ENCODE data around the gene CLASP1.
"Not testable (repeated sequence)": the region's sequence is repeated elsewhere in the genome, so short reads cannot be mapped to it uniquely, and the experiment has no call there.

Gene CLASP1

DNA sequence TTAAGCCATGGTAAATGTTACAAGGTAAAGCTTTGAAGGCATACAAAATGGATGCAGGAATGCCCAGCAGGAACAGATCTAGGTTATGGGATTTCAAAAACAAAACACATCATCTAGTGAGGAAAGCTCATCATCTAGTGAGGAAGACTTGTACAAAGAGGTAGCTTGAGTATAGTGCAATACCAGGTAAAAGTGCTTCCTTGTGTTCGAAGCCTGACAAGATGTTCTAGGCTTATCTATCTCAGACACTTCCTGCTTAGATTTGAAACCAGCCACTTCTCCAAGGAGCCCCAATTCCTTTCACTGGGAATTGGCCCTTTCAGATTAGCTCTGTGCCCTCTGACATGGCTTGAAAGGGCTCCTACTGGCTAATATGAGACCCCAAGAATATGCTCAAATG, 73.0 kb downstream of the CLASP1 start:
- no peak for DNase-seq

- DNase-seq: no peak
These were observed 73.5 kb downstream of the CLASP1 start for GRCh38 chr2:121575800-121576199.

- no peak for DNase-seq
These were observed 78.6 kb downstream of the CLASP1 start for GRCh38 chr2:121570667-121571055.

DNA sequence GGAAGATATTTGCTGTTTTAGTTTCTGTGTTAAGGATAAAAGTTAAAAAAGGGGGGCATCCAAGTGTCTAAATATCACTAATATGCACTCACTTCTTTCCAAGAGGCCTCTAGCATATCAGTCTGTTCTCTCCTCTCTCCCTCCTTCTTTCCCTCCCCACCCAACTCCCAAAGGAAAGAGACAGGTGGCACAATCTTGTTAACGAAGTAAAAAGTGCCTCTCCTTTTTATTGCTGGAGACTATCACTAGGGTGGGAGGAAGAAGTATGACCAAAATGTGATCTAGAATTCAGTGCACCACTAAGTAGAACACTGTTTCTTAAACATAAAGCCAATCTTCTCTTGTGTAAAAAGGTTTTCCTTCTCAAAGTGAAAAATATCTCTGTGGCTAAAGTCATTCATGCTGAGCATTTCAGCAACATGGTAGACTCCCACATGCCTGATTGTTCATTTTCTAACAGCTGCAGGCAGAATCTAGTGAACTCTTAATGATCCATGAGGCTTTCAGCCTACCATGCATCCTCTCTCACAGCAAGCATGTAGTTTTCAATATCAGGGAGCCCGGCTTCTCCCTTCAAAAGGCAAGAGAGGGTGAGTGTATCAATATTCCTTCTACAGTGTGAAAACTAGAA, 79.1 kb downstream of the CLASP1 start:
- no peak for DNase-seq

DNA sequence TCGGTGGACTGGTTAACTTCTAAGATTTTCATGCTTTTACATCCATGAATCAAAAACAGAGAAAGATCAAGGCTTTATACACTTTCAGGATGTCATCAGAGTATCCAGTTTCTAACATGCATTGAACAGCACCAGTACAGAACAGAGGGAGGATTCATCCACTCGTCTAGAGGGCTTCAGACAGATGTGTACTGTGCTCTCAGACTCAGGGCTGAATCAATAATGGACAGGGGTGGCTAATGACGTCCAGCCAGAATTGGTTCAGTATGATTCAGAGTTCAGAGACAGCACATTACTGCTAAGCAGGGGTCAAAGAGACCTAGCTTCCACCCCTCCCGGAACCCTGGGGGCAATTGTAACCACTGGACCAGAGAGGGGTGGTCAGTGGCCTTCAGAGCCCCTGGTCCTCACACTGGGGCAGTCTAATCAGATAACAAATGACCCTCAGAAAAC, 81.3 kb downstream of the CLASP1 start:
- DNase-seq: no peak

DNA sequence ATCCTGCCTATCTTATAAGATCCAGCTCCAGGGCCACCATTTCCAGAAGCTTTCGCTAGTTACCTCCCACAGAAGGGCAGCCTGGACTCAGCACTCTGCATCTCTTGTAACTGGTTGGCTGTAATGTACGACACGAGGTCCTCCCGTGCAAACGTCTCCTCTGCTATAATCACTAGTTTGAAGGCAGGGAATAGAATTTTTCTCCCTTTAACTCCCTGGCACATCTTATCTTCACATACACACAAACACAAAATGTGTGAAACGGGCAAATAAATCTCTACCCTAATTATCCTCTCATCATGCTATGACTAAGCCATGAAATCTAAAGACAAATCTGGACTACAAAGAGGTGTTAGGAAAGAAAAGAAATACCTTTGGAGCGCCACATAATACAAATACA, 81.8 kb downstream of the CLASP1 start:
- no peak for DNase-seq

DNA sequence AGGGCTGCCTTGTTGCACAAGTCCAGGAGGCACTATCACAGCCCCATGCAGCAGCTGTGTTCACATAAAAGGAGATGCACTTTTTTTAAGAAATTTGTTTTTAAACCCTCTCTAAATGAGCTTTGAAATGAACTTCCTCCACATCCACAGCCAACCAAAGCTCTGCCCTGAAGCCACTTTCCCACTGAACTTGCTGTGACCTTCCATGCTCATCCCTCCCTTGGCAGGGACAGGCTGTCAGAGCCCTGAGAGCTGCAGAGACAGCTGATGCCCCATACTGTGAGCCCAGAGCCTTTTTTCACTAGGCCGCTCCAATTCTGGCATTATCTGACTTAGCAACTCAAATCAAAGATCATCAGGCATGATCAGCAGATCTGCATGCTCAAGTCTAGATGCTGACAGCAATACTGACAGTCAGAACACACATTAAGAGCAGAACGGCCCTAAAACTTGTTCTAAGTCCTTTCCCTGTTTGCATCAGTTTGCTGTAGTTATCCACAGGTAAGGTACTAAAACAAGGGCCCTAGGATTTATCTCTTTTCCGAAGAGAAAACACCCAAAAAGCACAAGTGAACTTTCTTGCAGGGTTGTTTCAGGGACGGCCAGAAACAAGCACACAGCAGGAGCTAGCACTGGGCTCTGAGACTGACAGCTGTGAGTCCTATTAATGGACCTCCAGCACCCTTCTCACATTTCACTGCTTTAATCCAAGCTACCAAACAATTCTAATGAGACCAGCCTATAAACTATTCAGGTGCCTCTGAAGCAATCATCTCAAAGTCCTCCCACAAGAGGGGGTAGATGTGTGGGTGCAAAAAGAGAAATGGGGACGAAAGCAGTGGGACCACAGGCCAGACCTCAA, 83.6 kb downstream of the CLASP1 start:
- DNase-seq: no peak

- no peak for DNase-seq
These were observed 84.4 kb downstream of the CLASP1 start for GRCh38 chr2:121564905-121565304.

- DNase-seq: not testable (repeated sequence)
These were observed 85.5 kb downstream of the CLASP1 start for GRCh38 chr2:121563754-121564153.

DNA sequence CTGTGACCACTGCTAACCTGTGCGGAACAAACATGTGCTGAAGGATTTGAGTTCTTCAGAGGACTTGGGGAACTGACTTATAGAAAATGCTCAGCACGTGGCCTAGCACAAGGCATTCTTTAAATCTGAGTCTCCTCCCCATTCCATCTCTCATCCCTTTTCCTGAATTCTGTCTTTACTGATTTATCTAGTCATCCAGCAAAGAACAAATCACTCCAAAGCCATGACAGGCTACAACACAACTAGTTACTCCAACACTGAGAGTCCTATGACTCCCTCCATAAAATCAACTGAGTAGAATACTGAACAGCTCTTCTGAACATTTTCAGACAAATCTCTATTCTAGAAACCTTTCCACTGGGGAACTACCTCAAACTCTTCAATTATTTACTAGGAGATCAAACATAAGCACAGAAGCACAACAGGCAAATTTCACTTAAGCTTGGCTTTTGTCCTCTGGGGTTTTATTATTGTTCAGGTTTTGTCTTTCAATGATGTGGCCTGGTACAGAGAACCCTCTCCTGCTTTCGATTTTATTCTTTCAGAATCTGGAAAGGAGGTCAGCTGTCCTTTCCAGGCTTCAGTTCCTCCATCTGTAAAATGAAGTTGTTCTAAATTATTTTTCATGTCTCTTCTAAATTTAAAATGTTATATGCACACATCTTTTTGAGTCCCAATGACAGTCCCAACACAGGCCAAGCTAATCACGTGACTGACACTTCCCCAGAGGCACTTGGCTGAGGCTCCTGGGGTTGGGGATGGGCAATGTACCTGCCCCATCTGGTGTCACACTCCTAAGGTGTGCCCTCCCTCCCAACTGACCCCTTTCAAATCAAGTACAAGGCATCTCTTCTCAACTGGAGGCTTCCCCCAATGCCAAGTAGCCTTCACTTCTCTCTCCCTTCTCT, 86.7 kb downstream of the CLASP1 start:
- DNase-seq: peak; percentile 11

DNA sequence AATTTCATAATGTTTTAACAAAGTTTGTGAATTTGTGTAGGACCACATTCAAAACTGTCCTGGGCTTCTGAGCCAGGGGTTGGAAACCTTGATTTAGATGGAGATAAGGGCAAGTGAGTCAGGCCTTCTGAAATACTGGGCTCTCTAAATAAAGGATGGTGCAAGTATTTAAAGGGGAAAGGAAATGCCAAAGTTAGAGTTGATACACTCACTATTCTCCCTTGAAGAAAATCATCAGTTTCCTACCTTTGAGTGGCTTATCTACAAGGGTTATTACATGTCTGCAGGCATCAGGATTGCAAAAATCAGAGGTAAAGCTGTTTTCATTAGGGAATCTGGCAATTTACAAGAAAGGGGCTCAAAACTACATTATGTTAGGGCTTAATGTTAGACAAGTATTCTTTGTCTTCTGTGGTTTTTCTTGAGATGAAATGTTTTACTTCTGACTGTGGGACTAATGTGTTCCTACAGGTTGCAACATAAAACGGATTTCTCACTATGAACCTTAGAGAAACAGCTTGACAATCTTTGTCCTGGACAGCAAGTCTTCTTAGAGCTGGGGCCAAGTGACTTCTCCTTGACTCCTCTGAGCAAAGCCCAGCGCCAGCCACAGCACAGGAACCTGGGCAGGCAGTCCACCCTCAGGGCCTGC, 87.5 kb downstream of the CLASP1 start:
- peak; percentile 35 for DNase-seq

DNA sequence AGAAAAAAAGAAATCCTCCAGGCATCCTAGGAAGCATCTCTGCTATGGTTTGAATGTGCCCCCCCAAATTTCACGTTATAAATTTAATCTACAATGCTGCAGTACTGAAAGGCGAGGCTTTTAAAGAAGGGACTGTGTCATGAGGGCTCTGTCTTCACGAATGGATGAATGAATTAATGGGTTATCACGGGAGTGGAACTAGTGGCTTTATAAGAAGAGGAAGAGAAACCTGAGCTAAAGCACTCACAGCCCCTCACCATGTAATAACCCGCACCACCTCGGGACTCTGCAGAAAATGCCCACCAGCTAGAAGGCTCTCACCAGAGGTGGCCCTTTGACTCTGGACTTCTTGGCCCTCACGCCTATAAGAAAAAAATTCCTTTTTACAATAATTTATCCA, 90.9 kb downstream of the CLASP1 start:
- no peak for DNase-seq

DNA sequence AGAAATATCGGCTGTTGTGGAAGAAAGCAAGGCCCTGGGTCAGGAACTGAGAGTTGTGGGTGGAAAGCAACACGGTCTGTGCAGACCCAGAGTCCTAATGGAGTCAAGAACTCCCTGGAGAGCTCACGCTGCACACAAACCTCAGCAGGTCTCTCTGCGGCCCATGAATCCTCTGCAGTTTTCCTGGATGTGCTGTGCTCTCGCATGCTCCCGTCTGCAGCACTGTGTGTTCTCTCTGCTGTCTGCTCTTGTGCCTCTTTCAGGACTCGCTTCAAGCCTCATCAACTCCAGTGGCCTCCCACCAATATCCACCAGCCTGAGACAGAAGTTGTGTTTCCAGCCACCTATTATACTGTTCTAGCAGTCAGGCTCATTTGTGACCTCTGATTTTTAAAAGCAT, 94.3 kb downstream of the CLASP1 start:
- DNase-seq: no peak

DNA sequence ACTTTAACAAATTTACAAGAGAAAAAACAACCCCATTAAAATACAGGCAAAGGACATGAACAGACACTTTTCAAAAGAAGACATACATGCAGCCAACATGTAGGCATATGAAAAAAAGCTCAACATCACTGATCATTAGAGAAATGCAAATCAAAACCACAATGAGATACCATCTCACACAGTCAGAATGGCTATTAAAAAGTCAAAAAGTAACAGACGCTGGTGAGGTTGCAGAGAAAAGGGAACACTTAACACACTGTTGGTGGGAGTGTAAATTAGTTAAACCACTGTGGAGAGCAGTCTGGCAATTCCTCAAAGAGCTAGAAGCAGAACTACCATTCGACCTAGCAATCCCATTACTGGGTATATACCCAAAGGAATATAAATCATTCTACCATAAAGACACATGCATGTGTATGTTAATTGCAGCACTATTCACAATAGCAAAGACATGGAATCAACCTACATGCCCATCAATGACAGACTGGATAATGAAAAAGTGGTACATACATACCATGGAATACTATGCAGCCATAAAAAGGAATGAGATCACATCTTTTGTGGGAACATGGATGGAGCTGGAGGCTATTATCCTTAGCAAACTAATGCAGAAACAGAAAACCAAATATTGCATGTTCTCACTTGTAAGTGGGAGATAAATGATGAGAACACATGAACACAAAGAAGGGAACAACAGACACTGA, 96.6 kb downstream of the CLASP1 start:
- not testable (repeated sequence) for DNase-seq

- DNase-seq: no peak
These were observed 98.6 kb downstream of the CLASP1 start for GRCh38 chr2:121550669-121551068.

GRCh38 chr2:121547646-121548045, 101.6 kb downstream of the CLASP1 start:
- no peak for DNase-seq

DNA sequence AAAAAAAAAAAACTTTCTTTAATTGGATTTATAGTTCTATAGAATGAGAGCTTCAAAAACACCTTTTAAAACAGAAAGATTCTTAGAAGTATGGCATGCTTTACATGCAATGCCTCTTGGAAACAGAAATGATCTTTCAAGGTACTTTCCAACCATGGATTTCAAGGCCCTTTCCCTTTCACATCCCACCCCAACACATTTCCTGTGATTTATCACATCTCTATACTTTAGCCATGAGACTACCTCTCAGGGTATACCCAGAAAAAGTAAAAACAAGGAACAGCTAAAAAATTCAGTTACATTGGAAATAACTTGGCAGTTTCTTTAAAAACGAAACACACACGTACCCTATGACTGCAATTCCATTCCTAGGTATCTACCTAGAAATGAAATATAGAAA, 103.3 kb downstream of the CLASP1 start:
- DNase-seq: no peak

DNA sequence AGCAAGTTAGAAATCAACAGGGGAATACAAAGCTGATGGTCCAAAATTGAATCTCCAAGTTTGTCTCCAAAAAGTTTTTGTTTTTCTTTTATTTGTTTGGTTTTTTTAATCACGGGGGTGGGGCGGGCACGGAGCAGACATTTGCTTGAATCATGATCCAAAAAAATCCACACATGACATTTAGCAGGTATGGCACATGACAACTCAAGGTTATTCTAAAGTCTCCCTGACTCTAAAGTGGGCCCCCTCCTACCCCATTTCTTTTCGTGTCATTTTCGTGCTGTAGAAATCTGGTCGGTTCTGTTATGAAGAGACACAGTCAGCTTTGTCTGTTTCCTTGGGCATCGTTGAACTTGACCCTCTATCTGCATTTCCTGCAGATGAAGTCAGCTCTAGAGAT, 104.0 kb downstream of the CLASP1 start:
- DNase-seq: no peak

DNA sequence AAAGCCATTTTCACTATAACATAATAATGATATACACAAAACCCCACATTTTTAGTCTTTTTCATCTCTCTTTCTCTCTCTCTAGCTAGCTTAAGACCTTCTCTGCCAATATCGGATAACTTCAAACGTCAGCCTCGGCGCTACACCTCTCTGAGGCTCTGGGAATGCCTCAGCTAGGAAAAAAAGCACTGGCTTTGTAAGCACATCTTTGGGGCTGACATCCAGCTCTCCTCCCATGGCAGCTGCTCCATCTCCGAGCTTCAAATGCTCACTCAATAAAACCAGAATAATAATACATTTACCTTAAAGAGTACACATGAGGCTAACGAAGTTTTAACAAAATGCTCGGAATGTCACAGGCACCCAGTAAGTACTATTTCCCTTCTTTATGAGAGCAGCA, 107.8 kb downstream of the CLASP1 start:
- DNase-seq: no peak

DNA sequence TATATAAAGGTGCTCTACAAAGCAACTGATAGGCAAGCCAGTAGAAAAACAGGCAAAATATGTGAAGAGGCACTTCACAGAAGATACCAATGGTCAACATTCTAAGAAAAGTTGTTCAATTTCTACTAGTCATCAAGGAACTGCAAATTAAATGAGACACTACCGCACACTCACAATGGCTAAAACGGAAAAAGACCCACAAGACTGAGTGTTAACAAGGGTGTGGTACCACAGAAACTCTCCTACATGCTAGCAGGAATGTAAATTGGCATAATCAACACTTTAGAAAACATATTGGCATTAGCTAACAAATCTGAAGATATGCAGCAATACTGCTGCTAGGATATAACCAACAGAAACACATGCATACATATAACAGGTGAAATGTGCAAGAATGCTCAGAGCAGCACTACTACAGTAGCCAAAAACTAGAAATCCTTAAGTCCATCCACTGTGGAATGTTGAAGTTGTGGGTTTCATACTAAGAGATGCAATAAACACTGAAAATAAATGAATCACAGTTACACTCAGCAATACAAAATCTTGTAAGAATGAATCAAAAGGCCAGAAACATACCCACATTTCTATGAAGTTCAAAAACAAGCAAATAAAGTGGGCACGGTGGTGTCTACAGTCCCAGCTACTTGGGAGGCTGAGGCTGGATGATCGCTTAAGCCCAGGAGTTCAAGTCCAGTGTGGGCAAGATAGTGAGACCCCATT, 109.4 kb downstream of the CLASP1 start:
- no peak for DNase-seq

DNA sequence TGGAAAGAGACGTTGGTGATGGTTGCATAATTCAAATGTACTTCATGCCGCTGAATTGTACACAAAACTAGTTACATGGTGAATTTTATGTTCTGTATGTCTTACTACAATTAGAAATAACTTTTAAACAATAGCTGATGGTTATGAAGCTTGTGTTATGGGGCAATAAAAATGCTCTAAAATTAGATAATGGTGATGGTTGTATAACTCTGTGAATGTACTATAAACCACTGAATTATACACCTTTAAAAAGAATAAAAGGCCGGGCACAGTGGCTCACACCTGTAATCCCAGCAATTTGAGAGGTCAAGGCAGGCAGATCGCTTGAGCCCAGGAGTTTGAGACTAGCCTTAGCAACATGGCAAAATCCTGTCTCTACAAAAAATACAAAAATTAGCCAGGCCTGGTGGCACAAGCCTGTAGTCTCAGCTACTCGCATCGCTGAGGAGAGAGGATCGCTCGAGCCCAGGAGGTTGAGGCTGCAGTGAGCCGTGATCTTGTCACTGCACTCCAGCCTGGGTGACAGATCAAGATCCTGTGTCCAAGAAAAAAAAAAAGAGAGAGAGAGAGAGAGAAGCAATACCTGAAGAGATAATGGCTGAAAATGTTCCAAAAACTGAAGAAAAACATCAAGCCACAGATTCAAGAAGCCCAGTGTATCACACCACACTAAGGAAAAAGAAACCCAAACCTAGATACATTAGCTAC, 112.3 kb downstream of the CLASP1 start:
- DNase-seq: no peak

Data from fibroblast of skin of abdomen (primary cell).